HG03159 (cell line): ENCODE data around the gene ANKRD11.
"Not testable (repeated sequence)": the region's sequence is repeated elsewhere in the genome, so short reads cannot be mapped to it uniquely, and the experiment has no call there.

ENCODE experiments used
- ATAC-seq: cut with Tn5 transposase; IDR thresholded peaks from one replicate; pipeline ENCODE4 v1.9.1; 2021; ENCODE audit warnings: mild to moderate bottlenecking, moderate library complexity; ENCODE audit not compliant: unreplicated experiment

Gene ANKRD11

DNA sequence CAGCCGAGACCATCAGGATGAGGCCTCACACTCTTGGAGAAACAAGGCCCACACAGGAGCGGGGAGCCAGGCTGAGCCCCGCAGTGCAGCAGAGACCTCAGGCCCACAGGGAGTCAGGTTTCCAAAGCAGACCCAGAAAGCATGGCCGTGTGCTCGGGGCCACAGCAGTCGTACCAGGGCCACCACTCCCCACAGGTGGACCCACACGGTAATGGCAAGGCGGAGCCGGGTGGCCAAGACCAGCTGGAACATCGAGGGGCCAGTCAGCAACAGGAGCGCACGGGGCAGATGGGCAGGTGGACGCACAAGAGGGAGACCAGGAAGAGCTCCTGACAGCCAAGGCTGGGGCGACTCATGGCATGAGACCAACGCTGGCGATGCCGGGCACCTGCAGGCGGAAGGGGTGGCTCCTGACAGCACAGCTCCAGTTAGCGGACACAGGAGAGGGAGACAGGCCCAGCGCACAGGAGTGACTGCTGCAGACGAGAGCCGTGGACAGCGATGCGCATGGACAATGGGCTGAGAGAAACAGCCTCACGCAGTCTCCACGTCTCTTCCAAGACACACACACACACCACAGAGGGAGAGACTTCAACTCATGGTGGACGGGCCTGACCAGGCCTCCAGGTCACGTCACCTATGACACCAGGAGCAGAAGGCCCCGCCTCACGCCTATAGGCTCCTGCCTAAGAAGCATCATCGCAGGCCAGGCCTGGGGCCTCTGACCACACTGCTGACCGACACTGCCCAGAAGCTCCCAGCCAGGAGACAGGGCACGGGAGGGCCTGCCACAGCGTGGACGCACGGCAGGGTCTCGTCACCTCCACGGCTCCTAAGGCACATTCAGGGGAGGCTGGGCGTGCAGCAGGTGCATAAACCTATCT, 214.3 kb downstream of the ANKRD11 start:
- ATAC-seq, result no peak

DNA sequence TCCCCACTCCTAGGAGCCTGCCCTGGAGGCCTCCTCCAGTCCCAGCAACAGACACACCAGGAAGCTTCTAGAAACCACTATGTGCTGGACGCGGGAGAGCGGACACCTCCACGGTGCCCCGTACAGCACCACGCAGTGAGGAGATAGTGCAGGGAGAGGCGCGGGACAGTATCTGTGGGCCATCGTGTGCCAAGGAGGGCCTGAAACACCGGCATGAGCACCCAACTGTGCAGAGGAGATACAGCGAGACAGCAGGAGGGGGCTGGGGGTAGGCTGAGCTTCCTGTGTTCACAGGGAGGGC, 215.1 kb downstream of the ANKRD11 start:
- no peak for ATAC-seq

DNA sequence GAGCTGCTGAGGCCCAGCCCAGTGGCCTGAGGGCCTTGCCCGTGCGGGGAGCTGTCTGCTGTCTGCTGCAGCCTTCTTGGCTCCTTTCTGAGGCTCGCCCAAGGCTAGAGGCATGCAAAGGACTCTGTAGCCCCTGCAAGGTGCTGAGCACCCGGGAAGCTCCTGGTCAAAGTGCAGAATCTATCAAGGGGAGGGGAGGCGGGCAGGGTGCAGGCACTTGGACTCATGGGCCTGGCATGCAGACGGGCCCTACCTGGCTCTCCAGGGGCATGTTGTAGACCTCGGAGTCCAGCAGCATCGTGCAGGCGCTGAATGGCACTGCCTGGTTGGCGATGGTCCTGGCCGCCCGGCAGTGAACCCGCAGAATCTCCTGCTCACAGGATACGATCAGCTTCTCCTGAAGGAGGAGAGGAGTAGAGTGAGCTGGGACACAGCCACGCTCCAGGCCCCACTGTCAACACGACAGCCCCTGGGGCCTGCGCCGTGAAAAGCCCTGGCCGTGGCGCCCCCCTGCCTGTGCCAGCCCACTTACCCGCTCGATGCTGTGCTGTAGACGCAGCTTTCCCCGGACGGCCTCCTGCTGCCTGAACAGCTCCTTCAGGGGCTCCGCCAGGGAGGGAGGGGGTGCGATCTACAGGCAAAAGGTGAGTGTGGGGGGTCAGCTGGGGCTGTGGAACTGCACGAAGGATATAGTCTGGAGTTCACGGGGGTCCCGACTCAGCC, 215.6 kb downstream of the ANKRD11 start:
- no peak for ATAC-seq

- ATAC-seq, result no peak
These were observed 216.5 kb downstream of the ANKRD11 start for GRCh38 chr16:89273741-89274472.

DNA sequence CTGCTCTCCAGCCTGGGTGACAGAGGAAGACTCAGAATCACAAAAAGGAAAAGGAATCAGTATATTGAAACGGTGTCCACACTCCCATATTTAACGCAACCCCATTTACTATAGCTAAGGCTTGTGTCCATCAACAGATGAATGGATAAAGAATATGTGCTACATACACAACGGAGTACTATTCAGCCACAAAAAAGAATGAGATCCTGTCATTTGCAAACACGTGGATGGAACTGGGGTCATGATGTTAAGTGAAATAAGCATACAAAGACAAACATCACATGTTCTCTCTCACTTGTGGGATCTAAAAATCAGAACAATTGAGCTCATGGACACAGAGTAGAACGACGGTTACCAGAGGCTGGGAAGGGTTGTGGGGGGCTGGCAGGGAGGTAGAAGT, 217.7 kb downstream of the ANKRD11 start:
- ATAC-seq, result no peak

GRCh38 chr16:89270666-89271345, 219.6 kb downstream of the ANKRD11 start:
- no peak for ATAC-seq

GRCh38 chr16:89269805-89270665, 220.3 kb downstream of the ANKRD11 start:
- ATAC-seq, result no peak

DNA sequence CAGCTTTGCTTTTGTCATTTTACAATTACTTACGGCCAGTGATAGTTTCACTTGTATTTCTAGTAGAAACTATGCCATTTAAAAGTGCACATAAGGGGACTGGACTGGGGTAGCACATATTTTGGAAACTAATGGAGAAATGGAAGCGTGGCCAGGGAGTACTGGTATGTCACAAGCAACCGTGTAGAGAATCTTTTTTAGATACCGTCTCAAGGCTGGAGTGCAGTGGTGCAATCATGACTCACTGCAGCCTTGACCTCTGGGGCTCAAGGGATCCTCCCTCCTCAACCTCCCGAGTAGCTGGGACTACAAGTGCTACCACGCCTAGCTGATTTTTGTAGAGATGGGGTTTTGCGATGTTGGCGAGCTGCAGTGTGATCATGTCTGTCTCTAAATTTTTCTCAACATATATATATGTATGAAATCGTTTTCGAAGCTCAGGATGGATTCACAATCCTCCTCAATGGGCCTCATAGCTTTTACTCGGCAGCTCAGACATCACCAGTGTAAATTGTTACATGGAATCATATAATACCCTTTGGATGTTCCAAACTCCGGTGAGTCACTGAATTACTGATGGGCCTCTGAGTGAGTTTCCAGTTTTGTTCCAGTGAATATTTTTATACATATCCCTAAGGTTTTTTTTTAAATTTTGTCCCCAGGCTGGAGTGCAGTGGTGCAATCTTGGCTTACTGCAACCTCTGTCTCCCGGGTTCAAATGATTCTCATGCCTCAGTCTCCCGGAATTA, 221.2 kb downstream of the ANKRD11 start:
- ATAC-seq, result no peak

- no peak for ATAC-seq
These were observed 221.8 kb downstream of the ANKRD11 start for GRCh38 chr16:89268585-89268984.

DNA sequence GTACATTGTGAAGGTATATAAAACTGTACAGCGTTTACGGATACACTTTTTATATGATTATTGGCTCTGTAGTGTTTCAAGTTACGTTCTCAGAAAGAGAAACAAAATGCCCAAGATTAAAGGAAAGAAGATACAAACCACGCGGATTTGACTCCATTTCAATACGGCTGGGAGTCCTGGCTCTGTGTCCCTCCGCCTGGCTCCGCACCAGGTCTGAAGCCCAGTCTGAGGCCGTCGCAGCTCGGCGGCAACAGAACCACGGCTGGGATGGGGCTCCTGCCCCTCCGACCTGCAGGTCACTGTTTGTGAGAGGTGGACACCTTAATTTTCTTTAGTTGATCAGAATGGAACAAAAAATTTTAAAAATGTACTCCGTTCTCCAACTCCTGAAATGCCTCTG, 222.6 kb downstream of the ANKRD11 start:
- not testable (repeated sequence) for ATAC-seq

GRCh38 chr16:89266521-89267134, 223.7 kb downstream of the ANKRD11 start:
- ATAC-seq, result no peak

GRCh38 chr16:89265647-89266046, 224.7 kb downstream of the ANKRD11 start:
- ATAC-seq, result no peak

- no peak for ATAC-seq
These were observed 225.4 kb downstream of the ANKRD11 start for GRCh38 chr16:89264800-89265550.

GRCh38 chr16:89261691-89262563, 228.4 kb downstream of the ANKRD11 start:
- ATAC-seq, result no peak

- ATAC-seq, result not testable (repeated sequence)
These were observed 230.5 kb downstream of the ANKRD11 start for GRCh38 chr16:89259901-89260300.

GRCh38 chr16:89257757-89258465, 232.4 kb downstream of the ANKRD11 start:
- ATAC-seq, result no peak

GRCh38 chr16:89257281-89257731, 233.1 kb downstream of the ANKRD11 start:
- no peak for ATAC-seq
